Prostate gland (tissue), 2 donors: ENCODE data around the gene SSTR5.

Experiments used
- CTCF ChIP-seq, 4 experiments: fragments of 200-600 bp in 2 of 4; fragments of 450-650 bp in 2 of 4; sonication (generic) in 2 of 4; IDR thresholded peaks; 1 replicate in 3 of 4; 2 replicates in 1 of 4; pipeline ENCODE4 v1.5.1; 2016 to 2019; ENCODE audit warnings: antibody characterized with exemption in 4 of 4, mild to moderate bottlenecking in 2 of 4, moderate library complexity in 2 of 4
- POLR2A ChIP-seq: fragments of 450-650 bp; IDR thresholded peaks from one replicate; pipeline ENCODE4 v1.6.1; 2016; ENCODE audit warnings: antibody characterized with exemption, mild to moderate bottlenecking
- POLR2AphosphoS5 ChIP-seq: sonication (generic); formaldehyde crosslinking; IDR thresholded peaks from one replicate; pipeline ENCODE4 v1.6.1; 2017; ENCODE audit warnings: antibody characterized with exemption

- TF ChIP-seq POLR2AphosphoS5 (no peak), CTCF (IDR thresholded peaks at IDR 0.05) (no peak), POLR2A (no peak)
Observed at GRCh38 chr16:1127101-1127500, 54.6 kb downstream of the SSTR5 start.
